GM23248 (cell line): ENCODE data around the gene ANKRD11.

ENCODE experiments used
- EZH2 ChIP-seq: fragments of 200-600 bp; sonication (generic); IDR thresholded peaks from 2 replicates; pipeline ENCODE4 v1.6.1; 2018; ENCODE audit warnings: antibody characterized with exemption, mild to moderate bottlenecking; ENCODE audit not compliant: insufficient read depth, poor library complexity, severe bottlenecking
- EZH2phosphoT487 ChIP-seq: fragments of 200-600 bp; sonication (generic); IDR thresholded peaks from 2 replicates; pipeline ENCODE4 v1.6.1; 2018; ENCODE audit warnings: antibody characterized with exemption, moderate library complexity, mild to moderate bottlenecking, low read depth; ENCODE audit not compliant: insufficient read depth

- TF ChIP-seq EZH2phosphoT487 (no peak), EZH2 (no peak)
Observed at GRCh38 chr16:89275284-89275584, 215.1 kb downstream of the ANKRD11 start.
